HepG2 (cell line): Measurements from ENCODE around the gene PTGR2. TPM values are rescaled to one million over a fixed set of nuclear protein-coding genes. Genes with fewer than 3 reads are reported as not detected.

Source experiments
- ATAC-seq: fragments of 200-7000 bp; cut with Tn5 transposase; 3 replicates; pipeline ENCODE4 v1.9.1; 2020; ENCODE audit warnings: mild to moderate bottlenecking, moderate library complexity
- BruUV-seq: library from RNA; stranded (reverse); fragments of 400-500 nt; replicated peaks from 2 replicates; lab custom pipeline; 2021; lab: Mats Ljungman, UMichigan
- CTCF ChIA-PET: fragments of 300-600 bp; formaldehyde crosslinking; extraction: SDS; loops from one replicate; lab custom pipeline; 2021; ENCODE audit warnings: low total read pairs, inconsistent platforms, low intra/inter-chr PET ratio; lab: Yijun Ruan, JAX
- POLR2A ChIA-PET: fragments of 350-600 bp; sonication (Branson Sonifier 250); formaldehyde crosslinking; loops from one replicate; lab custom pipeline; 2020; ENCODE audit warnings: antibody characterized with exemption, inconsistent platforms; lab: Yijun Ruan, JAX
- DNase-seq: peaks from one replicate; pipeline ENCODE4 v3.0.0-alpha.2; 2015; ENCODE audit warnings: low spot score
- FAIRE-seq: peaks from 3 replicates; lab custom pipeline; 2011; peaks lifted over from hg19 to GRCh38; lab: Jason Lieb, UNC
- H2AFZ ChIP-seq: one replicate; pipeline ENCODE4 v1.6.1; 2011; ENCODE audit warnings: low read length, inconsistent platforms
- H3K27ac ChIP-seq: fragments of 300-600 bp; 3 replicates; pipeline ENCODE4 v1.8.0; 2011; ENCODE audit warnings: mixed run types, mild to moderate bottlenecking, mixed read lengths, low read length, inconsistent platforms; ENCODE audit not compliant: insufficient read depth; ENCODE audit errors: extremely low read length
- H3K27me3 ChIP-seq, 2 experiments: fragments of 200-600 bp in 1 of 2; 2 replicates in 1 of 2; 3 replicates in 1 of 2; pipeline versions ENCODE4 v1.6.0 to v1.8.0; 2011; ENCODE audit warnings: low read length in 2 of 2, mild to moderate bottlenecking in 2 of 2, moderate library complexity in 2 of 2, inconsistent platforms in 1 of 2; ENCODE audit not compliant: insufficient read depth in 2 of 2, control insufficient read depth in 1 of 2
- H3K36me3 ChIP-seq, 2 experiments: fragments of 200-600 bp in 1 of 2; replicated peaks in 1 of 2; 2 replicates in 1 of 2; 3 replicates in 1 of 2; pipeline versions ENCODE4 v1.5.1 to v1.8.0; 2011; ENCODE audit warnings: low read length in 2 of 2, inconsistent platforms in 1 of 2; ENCODE audit not compliant: insufficient read depth in 2 of 2, control insufficient read depth in 1 of 2
- H3K4me1 ChIP-seq: 2 replicates; pipeline ENCODE4 v1.5.1; 2012; ENCODE audit warnings: low read length, inconsistent platforms; ENCODE audit not compliant: insufficient read depth
- H3K4me2 ChIP-seq: 2 replicates; pipeline ENCODE4 v1.6.0; 2011; ENCODE audit warnings: low read depth, low read length, inconsistent platforms
- H3K4me3 ChIP-seq, 3 experiments: fragments of 200-600 bp in 1 of 3; sonication (generic), shearing (Covaris generic) in 1 of 3; replicated peaks in 1 of 3; 2 replicates each; pipeline ENCODE4 v1.5.1; 2011 to 2016; ENCODE audit warnings: low read length in 3 of 3, inconsistent platforms in 2 of 3, low read depth in 2 of 3, mild to moderate bottlenecking in 2 of 3, control low read depth in 1 of 3, mixed read lengths in 1 of 3; ENCODE audit not compliant: insufficient read depth in 1 of 3
- H3K79me2 ChIP-seq: one replicate; pipeline ENCODE4 v1.6.1; 2011; ENCODE audit warnings: low read length, inconsistent platforms; ENCODE audit not compliant: insufficient read depth
- H3K9ac ChIP-seq: 2 replicates; pipeline ENCODE4 v1.6.0; 2011; ENCODE audit warnings: mild to moderate bottlenecking, low read depth, low read length, inconsistent platforms; ENCODE audit not compliant: insufficient read depth
- H3K9me3 ChIP-seq: 2 replicates; pipeline ENCODE4 v1.5.1; 2012; ENCODE audit warnings: mild to moderate bottlenecking, low read length
- H4K20me1 ChIP-seq: 2 replicates; pipeline ENCODE4 v1.6.0; 2011; ENCODE audit warnings: inconsistent platforms, mild to moderate bottlenecking, low read length, moderate library complexity; ENCODE audit not compliant: insufficient read depth
- CENPX ChIP-seq: sonication (generic); formaldehyde crosslinking; IDR thresholded peaks from 2 replicates; pipeline ENCODE4 v1.9.0; 2021; ENCODE audit warnings: mild to moderate bottlenecking, missing genetic modification reagents, moderate library complexity
- CREB1 ChIP-seq, 2 experiments: fragments of 450-650 bp in 1 of 2; IDR thresholded peaks; 2 replicates each; pipeline ENCODE4 v1.6.1; 2016 to 2017; ENCODE audit warnings: control low read depth in 1 of 2, mild to moderate bottlenecking in 1 of 2, missing compliant biosample characterization in 1 of 2, missing genetic modification characterization in 1 of 2
- ELF3 ChIP-seq: IDR thresholded peaks from 2 replicates; pipeline ENCODE4 v1.6.1; 2016; ENCODE audit warnings: missing genetic modification reagents, missing compliant biosample characterization
- GFI1 ChIP-seq: sonication (generic); formaldehyde crosslinking; IDR thresholded peaks from 2 replicates; pipeline ENCODE4 v1.5.0; 2020; ENCODE audit warnings: missing genetic modification reagents, mild to moderate bottlenecking, borderline replicate concordance
- NCOA5 ChIP-seq: sonication (generic); formaldehyde crosslinking; IDR thresholded peaks from 2 replicates; pipeline ENCODE4 v1.4.0; 2020; ENCODE audit warnings: missing genetic modification reagents
- SRSF9 ChIP-seq: fragments of 200-400 bp; formaldehyde crosslinking; IDR thresholded peaks from 2 replicates; pipeline ENCODE4 v1.6.1; 2018; ENCODE audit warnings: borderline replicate concordance, mild to moderate bottlenecking, low read depth, low read length; ENCODE audit not compliant: insufficient read depth, poor library complexity, severe bottlenecking
- ZC3H13 ChIP-seq: sonication (generic); formaldehyde crosslinking; IDR thresholded peaks from 2 replicates; pipeline ENCODE4 v1.8.1; 2023; ENCODE audit warnings: mild to moderate bottlenecking, missing genetic modification reagents, moderate library complexity
- ZFY ChIP-seq: sonication (generic); formaldehyde crosslinking; IDR thresholded peaks from 2 replicates; pipeline ENCODE4 v1.4.0; 2020; ENCODE audit warnings: missing genetic modification reagents
- ZNF282 ChIP-seq: fragments of 450-650 bp; IDR thresholded peaks from 2 replicates; pipeline ENCODE4 v1.6.1; 2018; ENCODE audit not compliant: partially characterized antibody
- ZNF292 ChIP-seq: sonication (generic); formaldehyde crosslinking; IDR thresholded peaks from 2 replicates; pipeline ENCODE4 v1.8.1; 2022; ENCODE audit warnings: mild to moderate bottlenecking, low read depth, missing genetic modification reagents, borderline replicate concordance
- ZNF570 ChIP-seq: sonication (generic); formaldehyde crosslinking; IDR thresholded peaks from 2 replicates; pipeline ENCODE4 v1.4.0; 2020; ENCODE audit warnings: mild to moderate bottlenecking, missing genetic modification reagents, borderline replicate concordance
- ZNF619 ChIP-seq: sonication (generic); formaldehyde crosslinking; IDR thresholded peaks from 2 replicates; pipeline ENCODE4 v1.4.0; 2020; ENCODE audit warnings: mild to moderate bottlenecking, missing genetic modification reagents
- WGBS: methylation state at CpG from one replicate; pipeline ENCODE4 v1.1.6; 2017; ENCODE audit warnings: low lambda C conversion rate; 5-methylcytosine and 5-hydroxymethylcytosine counted together
- in situ Hi-C: cut with HindIII; loops from 2 replicates; pipeline ENCODE4 v1.10.0; 2017; ENCODE audit warnings: low pct_unique_long_range_greater_than_20kb; ENCODE audit not compliant: extremely low pct_ligation_motif_present
- intact Hi-C: fragments of 100-400 bp; cut with micrococcal nuclease; formaldehyde crosslinking; loops from one replicate; pipeline ENCODE4 v1.10.0; 2022; ENCODE audit not compliant: unreplicated experiment
- polyA plus RNA-seq, 8 experiments: library from polyadenylated mRNA; depleted of rRNA in 3 of 8; stranded (reverse) in 7 of 8; unstranded in 1 of 8; fragments of >200 nt; fragmentation: Illumina TruSeq in 4 of 8; extraction: Trizol in 4 of 8; gene quantifications; 2 replicates each; pipeline versions ENCODE4 v1.2.1 to v1.2.3, GENCODE V29; 2011 to 2016; ENCODE audit warnings: low read depth in 4 of 8, missing spikeins in 1 of 8, mixed read lengths in 1 of 8; ENCODE audit not compliant: insufficient read depth in 1 of 8
- total RNA-seq, 5 experiments: library from RNA; depleted of rRNA; stranded (reverse); fragments of >200 nt; fragmentation: Illumina TruSeq; extraction: Trizol; gene quantifications; 2 replicates each; pipeline ENCODE4 v1.2.3, GENCODE V29; 2016; ENCODE audit warnings: low read depth in 1 of 5
- TF ChIP-seq, protein P1 (sequence below): sonication (generic); formaldehyde crosslinking; IDR thresholded peaks from 2 replicates; pipeline ENCODE4 v1.5.1; 2020; ENCODE audit warnings: missing genetic modification reagents, mild to moderate bottlenecking, borderline replicate concordance
- TF ChIP-seq, protein P2 (sequence below): sonication (generic); formaldehyde crosslinking; IDR thresholded peaks from 2 replicates; pipeline ENCODE4 v1.5.0; 2020; ENCODE audit warnings: mild to moderate bottlenecking, missing genetic modification reagents
- TF ChIP-seq, protein P3 (sequence below): sonication (generic); formaldehyde crosslinking; IDR thresholded peaks from 2 replicates; pipeline ENCODE4 v1.8.0; 2022; ENCODE audit warnings: missing genetic modification reagents, mild to moderate bottlenecking, borderline replicate concordance

Gene PTGR2
- total and polyA plus RNA-seq, 2 of the 13 experiments (the other 11 are each of a cell fraction or from before 2014, with no cell fraction given), result 3.0 to 4.3 TPM

DNA sequence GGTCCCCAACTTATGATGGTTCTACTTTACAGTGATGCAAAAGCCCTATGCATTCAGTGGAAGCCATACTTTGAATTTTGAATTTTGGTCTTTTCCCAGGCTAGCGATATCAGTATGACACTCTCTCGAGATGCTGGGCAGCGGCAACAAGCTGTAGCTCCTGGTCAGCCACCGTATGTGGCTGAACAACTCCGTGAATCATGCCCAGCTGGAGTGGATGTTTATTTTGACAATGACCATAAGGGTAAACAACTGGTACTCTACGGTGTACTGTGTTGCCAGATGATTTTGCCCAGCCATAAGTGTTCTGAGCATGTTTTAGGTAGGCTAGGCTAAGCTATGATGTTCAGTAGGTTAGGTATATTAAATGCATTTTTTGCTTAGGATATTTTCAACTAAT, 26.8 kb downstream of the PTGR2 start:
- no peak overlapping the region for H2AFZ ChIP-seq
- FAIRE-seq, result no peak
- H3K9me3 ChIP-seq, result no peaks in the 10 kb centered on the region
- in situ Hi-C loops, result no loop called here
- TF ChIP-seq CREB1 (IDR thresholded peaks at IDR 0.05) (no peak), CREB1 (CRISPR knock-in tag; IDR thresholded peaks at IDR 0.05) (no peak), ELF3 (CRISPR knock-in tag) (no peak), ZNF570 (CRISPR knock-in tag) (no peak), ZNF619 (CRISPR knock-in tag) (no peak), CENPX (no peak), ZC3H13 (no peak)
- TF ChIP-seq, protein P1, sequence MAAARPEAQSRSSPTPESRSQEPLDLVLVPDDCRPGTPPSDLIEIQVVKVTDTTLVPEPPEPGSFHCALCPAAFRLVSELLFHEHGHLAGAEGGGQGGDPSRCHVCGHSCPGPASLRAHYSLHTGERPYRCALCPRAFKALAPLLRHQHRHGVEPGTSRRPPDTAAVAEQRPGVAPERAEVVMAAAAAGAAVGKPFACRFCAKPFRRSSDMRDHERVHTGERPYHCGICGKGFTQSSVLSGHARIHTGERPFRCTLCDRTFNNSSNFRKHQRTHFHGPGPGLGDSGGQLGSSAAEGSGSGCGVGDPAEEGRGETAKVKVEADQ (CRISPR knock-in tag), result no peak
- TF ChIP-seq, all 625 proteins: peak for 0
- CTCF ChIA-PET, result no interaction called here
- Histone ChIP-seq H3K4me1 (no peaks in the 10 kb centered on the region), H3K27ac (no peak overlapping the region), H3K4me2 (no peak overlapping the region), H3K4me3 (no peak overlapping the region), H3K36me3 (no peaks in the 10 kb centered on the region), H3K79me2 (no peaks in the 10 kb centered on the region), H4K20me1 (no peaks in the 10 kb centered on the region), H3K9ac (no peak overlapping the region), H3K27me3 (no peaks in the 10 kb centered on the region)
- intact Hi-C loops, result no loop called here
- no TSS peak for BruUV-seq
- POLR2A ChIA-PET, result no interaction called here
- 95% methylated on average over 6 of the region's 6 CpGs for WGBS
- ATAC-seq (no peak), DNase-seq (no peak)

DNA sequence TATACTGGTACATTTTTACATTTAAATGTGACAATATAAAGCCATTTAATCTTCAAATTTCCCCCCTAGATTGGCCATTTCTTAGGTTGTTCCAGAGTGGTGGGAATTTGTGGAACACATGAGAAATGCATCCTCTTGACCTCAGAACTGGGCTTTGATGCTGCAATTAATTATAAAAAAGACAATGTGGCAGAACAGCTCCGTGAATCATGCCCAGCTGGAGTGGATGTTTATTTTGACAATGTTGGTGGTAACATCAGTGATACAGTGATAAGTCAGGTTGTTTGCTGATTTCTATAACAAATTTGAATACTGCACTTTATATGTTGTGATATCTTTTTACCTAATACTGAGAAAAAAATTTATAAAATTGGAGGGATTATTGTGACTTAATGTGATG, 27.4 kb downstream of the PTGR2 start:
- H2AFZ ChIP-seq, result no peak overlapping the region
- H3K27me3 ChIP-seq, result no peaks in the 10 kb centered on the region
- no peak overlapping the region for H3K4me3 ChIP-seq
- H3K9me3 ChIP-seq, result no peaks in the 10 kb centered on the region
- ATAC-seq (no peak), FAIRE-seq (no peak), DNase-seq (no peak)
- H3K4me1 ChIP-seq, result no peaks in the 10 kb centered on the region
- intact Hi-C loops, result no loop called here
- WGBS, result 88% methylated on average over 1 of the region's 1 CpG
- H3K36me3 ChIP-seq, result no peaks in the 10 kb centered on the region
- BruUV-seq, result no TSS peak
- CTCF ChIA-PET, result no interaction called here
- H3K9ac ChIP-seq, result no peak overlapping the region
- POLR2A ChIA-PET, result no interaction called here
- H3K4me2 ChIP-seq, result no peak overlapping the region
- no peaks in the 10 kb centered on the region for H3K79me2 ChIP-seq
- H3K27ac ChIP-seq, result no peak overlapping the region
- in situ Hi-C loops, result no loop called here
- H4K20me1 ChIP-seq, result no peaks in the 10 kb centered on the region
- TF ChIP-seq ZNF292, result no peak
- TF ChIP-seq ZNF282, result no peak
- TF ChIP-seq, protein P2, sequence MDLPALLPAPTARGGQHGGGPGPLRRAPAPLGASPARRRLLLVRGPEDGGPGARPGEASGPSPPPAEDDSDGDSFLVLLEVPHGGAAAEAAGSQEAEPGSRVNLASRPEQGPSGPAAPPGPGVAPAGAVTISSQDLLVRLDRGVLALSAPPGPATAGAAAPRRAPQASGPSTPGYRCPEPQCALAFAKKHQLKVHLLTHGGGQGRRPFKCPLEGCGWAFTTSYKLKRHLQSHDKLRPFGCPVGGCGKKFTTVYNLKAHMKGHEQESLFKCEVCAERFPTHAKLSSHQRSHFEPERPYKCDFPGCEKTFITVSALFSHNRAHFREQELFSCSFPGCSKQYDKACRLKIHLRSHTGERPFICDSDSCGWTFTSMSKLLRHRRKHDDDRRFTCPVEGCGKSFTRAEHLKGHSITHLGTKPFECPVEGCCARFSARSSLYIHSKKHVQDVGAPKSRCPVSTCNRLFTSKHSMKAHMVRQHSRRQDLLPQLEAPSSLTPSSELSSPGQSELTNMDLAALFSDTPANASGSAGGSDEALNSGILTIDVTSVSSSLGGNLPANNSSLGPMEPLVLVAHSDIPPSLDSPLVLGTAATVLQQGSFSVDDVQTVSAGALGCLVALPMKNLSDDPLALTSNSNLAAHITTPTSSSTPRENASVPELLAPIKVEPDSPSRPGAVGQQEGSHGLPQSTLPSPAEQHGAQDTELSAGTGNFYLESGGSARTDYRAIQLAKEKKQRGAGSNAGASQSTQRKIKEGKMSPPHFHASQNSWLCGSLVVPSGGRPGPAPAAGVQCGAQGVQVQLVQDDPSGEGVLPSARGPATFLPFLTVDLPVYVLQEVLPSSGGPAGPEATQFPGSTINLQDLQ (CRISPR knock-in tag), result no peak
- TF ChIP-seq SRSF9, result no peak
- TF ChIP-seq ZFY (CRISPR knock-in tag), result no peak
- TF ChIP-seq GFI1, result no peak
- TF ChIP-seq, protein P3, sequence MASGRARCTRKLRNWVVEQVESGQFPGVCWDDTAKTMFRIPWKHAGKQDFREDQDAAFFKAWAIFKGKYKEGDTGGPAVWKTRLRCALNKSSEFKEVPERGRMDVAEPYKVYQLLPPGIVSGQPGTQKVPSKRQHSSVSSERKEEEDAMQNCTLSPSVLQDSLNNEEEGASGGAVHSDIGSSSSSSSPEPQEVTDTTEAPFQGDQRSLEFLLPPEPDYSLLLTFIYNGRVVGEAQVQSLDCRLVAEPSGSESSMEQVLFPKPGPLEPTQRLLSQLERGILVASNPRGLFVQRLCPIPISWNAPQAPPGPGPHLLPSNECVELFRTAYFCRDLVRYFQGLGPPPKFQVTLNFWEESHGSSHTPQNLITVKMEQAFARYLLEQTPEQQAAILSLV, result no peak
- no peak for TF ChIP-seq NCOA5 (CRISPR knock-in tag)
